NB4 (cell line): ENCODE results near the gene CD38.
A peak's percentile ranks its signal among the peaks of the same experiment; 100 is the strongest.

Experiments
- DNase-seq: peaks from one replicate; pipeline ENCODE4 v3.0.0; 2010; ENCODE audit warnings: low read depth
- H3K4me3 ChIP-seq: one replicate; pipeline ENCODE4 v1.5.1; 2011; ENCODE audit warnings: mild to moderate bottlenecking, low read depth, low read length, moderate library complexity
- MYC ChIP-seq: IDR thresholded peaks from 2 replicates; pipeline ENCODE4 v1.6.1; 2011; ENCODE audit warnings: low read depth, low read length
- POLR2A ChIP-seq: IDR thresholded peaks from 2 replicates; pipeline ENCODE4 v1.6.1; 2011; ENCODE audit warnings: mild to moderate bottlenecking; ENCODE audit not compliant: insufficient read length; ENCODE audit errors: extremely low read depth
- TF ChIP-seq, protein P1 (sequence below): IDR thresholded peaks from one replicate; pipeline ENCODE4 v1.5.1; 2012; ENCODE audit warnings: low read depth, low read length
- TF ChIP-seq, protein P2 (sequence below): IDR thresholded peaks from 2 replicates; pipeline ENCODE4 v1.6.1; 2011; ENCODE audit warnings: low read depth, low read length

Gene CD38

DNA sequence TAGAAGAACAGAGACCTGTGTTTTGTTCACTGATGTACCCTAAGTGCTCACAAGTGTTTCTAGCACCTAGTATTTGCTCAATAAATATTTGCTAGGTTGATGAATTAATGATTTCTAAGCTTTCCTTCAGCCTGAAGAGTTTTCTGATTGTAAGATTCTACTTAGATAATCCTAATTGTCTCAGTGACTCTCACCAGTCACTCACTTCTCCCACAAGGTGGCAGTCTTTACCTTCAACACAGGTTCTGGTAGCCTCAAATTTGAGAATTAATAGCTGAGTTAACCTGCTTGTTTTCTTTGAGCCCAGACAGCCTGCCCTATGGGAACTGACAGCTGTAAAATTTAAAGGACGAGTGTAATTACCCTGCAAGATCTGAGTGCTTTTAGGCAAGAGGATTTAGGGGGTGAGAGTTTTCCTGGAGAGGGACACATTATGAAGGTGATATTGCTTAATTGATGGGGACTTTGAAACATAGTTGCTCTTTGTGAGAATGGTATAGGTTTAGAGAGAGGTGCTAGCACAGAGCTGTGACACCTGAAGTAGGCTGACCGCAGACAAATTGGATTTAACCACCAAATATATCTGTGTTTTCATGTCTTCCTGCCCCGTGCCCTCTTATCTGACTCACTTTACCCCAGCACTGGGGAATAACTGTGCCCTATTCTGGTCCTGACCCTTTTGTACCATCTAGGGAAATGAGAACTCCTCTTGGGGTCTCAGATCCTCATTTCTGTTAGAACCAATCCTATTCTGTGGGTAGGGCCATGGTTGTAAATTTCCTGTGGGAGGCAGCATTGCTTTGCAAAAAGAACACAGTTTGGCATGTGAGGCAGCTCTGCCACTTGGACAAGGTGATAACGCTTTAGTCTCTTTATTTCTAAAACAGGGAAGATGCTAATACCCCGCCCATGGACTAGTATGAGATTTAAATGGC, 27.7 kb downstream of the CD38 start:
- TF ChIP-seq MYC (peak; percentile 52), POLR2A (no peak)
- TF ChIP-seq, protein P1, sequence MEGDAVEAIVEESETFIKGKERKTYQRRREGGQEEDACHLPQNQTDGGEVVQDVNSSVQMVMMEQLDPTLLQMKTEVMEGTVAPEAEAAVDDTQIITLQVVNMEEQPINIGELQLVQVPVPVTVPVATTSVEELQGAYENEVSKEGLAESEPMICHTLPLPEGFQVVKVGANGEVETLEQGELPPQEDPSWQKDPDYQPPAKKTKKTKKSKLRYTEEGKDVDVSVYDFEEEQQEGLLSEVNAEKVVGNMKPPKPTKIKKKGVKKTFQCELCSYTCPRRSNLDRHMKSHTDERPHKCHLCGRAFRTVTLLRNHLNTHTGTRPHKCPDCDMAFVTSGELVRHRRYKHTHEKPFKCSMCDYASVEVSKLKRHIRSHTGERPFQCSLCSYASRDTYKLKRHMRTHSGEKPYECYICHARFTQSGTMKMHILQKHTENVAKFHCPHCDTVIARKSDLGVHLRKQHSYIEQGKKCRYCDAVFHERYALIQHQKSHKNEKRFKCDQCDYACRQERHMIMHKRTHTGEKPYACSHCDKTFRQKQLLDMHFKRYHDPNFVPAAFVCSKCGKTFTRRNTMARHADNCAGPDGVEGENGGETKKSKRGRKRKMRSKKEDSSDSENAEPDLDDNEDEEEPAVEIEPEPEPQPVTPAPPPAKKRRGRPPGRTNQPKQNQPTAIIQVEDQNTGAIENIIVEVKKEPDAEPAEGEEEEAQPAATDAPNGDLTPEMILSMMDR = peak; percentile 77
- TF ChIP-seq, protein P2, sequence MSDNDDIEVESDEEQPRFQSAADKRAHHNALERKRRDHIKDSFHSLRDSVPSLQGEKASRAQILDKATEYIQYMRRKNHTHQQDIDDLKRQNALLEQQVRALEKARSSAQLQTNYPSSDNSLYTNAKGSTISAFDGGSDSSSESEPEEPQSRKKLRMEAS = 0 out of 2 replicates have a peak, but pooled peaks have one; percentile 18
- no peak overlapping the region for H3K4me3 ChIP-seq
- DNase-seq = peak; percentile 84

DNA sequence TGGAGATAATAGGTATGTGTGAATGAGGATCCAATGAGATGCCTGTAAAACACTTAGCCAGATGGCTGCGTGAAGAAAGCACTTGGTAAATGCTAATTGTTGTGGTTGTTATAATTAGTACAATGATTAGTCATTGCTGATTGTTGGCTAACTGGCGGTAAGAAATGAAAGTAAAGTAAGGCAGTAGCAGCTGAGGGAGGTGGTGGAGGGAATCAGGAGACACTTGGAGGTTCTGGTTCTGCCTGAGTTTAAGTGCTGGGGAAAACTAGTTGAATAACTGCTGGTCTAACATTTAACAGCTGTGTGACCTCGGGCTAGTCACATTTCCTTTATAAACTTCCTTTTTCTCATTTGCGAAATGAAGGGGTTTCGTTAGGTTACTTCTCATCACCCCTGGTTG, 30.9 kb downstream of the CD38 start:
- H3K4me3 ChIP-seq = peak overlapping the region; percentile 51
- no peak for TF ChIP-seq POLR2A
- DNase-seq = peak; percentile 82

DNA sequence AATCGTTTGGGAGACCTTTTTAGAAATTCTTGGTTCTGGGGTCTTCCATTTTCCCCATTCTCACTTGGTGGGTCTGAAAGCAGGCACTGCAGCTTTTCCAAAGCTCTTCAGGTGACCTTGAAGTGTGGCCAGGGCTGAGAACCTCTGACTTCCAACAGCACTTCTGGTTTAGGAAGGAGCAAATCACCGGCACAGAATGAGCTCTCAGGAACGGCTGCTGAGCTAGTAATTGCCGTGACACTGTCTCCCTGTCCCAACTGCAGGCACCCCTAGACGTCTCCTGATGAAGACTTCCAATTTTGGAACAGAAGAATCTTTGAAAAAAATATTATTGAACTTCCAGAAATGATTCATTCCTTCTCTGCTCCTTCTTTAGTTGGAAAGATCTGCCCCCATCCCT, 31.3 kb downstream of the CD38 start:
- no peak for DNase-seq
- no peak for TF ChIP-seq MYC
- TF ChIP-seq, protein P1 = no peak
- TF ChIP-seq, protein P2 = no peak
- no peak for TF ChIP-seq POLR2A
- peak overlapping the region; percentile 51 for H3K4me3 ChIP-seq

DNA sequence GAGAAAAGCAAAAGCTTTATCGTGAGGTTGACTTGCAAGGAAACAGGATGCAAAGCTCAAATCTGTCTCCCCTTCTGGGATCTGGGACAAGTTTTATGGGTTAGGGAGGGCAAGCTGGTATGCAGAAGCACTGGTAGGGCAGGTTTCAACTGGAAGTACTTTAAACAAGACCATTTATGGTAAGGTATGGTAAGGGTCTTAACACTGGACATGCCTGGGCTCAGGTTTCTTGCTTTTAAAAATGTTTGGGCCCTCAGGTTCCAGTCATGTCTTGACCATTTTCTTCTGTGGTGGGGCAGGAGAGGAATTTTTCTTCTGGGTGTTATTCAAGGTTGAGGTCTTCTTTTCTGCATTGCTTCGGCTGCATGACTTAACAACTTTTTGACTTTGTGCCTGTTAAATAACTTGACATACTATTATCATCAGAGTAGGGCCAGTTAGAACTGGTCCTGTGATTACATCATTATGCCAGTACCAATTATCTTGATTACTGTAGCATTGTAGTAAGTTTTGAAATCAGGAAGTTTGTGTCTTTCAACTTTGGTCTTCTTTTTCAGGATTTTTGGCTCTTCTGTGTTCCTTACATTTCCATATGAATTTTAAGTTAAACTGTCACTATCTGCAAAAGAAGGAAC, 33.7 kb downstream of the CD38 start:
- peak; percentile 48 for DNase-seq
- TF ChIP-seq POLR2A (no peak), MYC (no peak)
- TF ChIP-seq, protein P2 = no peak
- TF ChIP-seq, protein P1 = no peak
- no peak overlapping the region for H3K4me3 ChIP-seq

DNA sequence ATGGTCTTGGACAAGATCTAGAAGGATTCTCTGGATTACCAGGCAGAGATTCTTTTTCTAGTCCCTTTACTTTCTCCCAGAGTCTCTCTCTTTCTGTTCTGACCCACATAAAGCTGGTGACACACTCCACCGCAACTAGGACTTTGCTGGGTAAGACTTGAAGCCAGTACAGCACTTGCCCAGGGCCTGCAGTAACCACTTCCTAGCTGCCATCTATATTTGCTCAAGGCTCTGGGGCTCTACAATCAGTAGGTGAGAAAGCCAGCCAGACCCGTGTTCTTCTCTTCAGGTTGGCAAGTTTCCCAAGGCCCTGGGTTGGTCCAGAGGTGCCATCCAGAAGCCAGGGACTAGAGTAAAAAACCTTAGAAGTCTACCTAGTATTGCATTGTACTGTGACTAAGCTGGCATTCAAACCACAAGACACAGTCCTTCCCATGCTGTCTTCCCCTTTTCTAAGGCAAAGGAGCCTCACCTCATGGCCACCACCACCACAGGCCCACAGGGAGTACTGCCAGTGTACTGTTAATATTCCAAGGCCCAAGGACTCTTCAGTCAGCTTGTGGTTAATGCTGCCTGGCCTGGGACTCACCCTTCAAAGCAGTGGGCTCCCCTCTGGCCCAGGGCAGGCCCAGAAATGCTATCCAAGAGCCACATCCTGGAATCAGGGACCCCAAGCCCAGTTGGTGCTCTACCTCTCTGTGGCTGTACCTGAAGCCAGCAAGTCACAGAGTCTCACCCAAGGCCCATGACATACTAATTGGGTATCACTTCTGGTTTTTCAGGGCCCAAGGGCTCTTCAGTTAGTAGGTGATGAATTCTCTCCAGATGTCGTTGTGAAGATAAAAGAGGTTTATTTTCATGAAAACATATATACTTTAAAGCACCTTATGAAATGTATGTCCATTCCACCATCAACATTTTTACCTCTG, 54.7 kb downstream of the CD38 start:
- TF ChIP-seq POLR2A = no peak
- TF ChIP-seq, protein P2 = peak; percentile 61
- peak; percentile 81 for TF ChIP-seq MYC
- no peak overlapping the region for H3K4me3 ChIP-seq
- DNase-seq = peak; percentile 96

DNA sequence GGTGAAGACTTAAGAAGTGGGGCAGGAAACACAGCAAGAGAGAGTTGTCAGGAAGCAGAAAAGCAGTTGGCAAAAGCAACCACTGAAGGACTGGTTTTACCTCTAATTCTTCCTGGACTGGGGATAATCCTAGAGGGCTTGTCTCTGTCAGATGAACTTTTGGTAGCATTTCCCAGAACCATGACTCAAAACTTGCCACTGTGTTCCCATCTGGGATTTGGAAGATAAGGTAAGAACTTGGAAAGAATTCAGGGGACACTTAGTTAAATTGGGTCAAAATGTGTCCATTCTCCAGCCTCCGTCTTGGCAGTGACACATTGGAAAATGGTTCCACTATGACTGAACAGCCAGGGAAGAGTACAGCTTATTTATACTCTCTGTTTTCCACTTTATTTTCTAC, 55.7 kb downstream of the CD38 start:
- no peak overlapping the region for H3K4me3 ChIP-seq
- TF ChIP-seq, protein P2 = no peak
- TF ChIP-seq, protein P1 = no peak
- no peak for TF ChIP-seq POLR2A
- TF ChIP-seq MYC = no peak
- DNase-seq = no peak
